Lower leg skin (tissue), 4 donors: ENCODE data around the gene SRMS. TPM values are rescaled to one million over a fixed set of nuclear protein-coding genes. Genes with fewer than 3 reads are reported as not detected.

Experiments
- DNase-seq, 2 donors: peaks; one replicate each; pipeline ENCODE4 v3.0.0-alpha.2; 2019; ENCODE audit warnings: low spot score in 2 of 2
- H3K4me3 ChIP-seq: fragments of 200-600 bp; sonication (generic); 2 replicates; pipeline ENCODE4 v1.5.1; 2017; ENCODE audit warnings: mild to moderate bottlenecking, low read depth; ENCODE audit not compliant: poor library complexity, severe bottlenecking
- POLR2A ChIP-seq, 2 donors: fragments of 450-650 bp; IDR thresholded peaks; one replicate each; pipeline ENCODE4 v1.6.1; 2016 to 2017; ENCODE audit warnings: antibody characterized with exemption in 2 of 2, mild to moderate bottlenecking in 1 of 2, moderate library complexity in 1 of 2
- WGBS, 2 donors: methylation state at CpG; one replicate each; pipeline ENCODE4 v1.1.5; 2018; 5-methylcytosine and 5-hydroxymethylcytosine counted together
- intact Hi-C: fragments of 100-400 bp; cut with DNase I; formaldehyde crosslinking; loops from one replicate; pipeline ENCODE4 v1.15.0; 2023; ENCODE audit warnings: low total_unique reads
- total RNA-seq, 4 donors: library from RNA; depleted of rRNA; stranded (reverse); fragments of >200 nt; gene quantifications; one replicate each; pipeline ENCODE4 v1.1.0, GENCODE V29; 2016
- TF ChIP-seq, protein P1 (sequence below), 3 donors: fragments of 450-650 bp; IDR thresholded peaks; one replicate each; pipeline ENCODE4 v1.5.1; 2016; ENCODE audit warnings: antibody characterized with exemption in 3 of 3, mild to moderate bottlenecking in 3 of 3, moderate library complexity in 2 of 3

The SRMS gene
- total RNA-seq, result under 1 TPM in 3 of 4 donors, not detected in 1; 0.16 to 0.59 (median 0.37) TPM

GRCh38 chr20:63547725-63548480 lies at the start of gene SRMS:
TSS of gene SRMS (minus strand) at chr20:63547749. CDS start at chr20:63547463, 286 bp downstream.
- no peak for DNase-seq

GRCh38 chr20:63596423-63596822 lies 48.9 kb upstream of the SRMS start:
- H3K4me3 ChIP-seq, result no peak overlapping the region
- intact Hi-C loops, result no loop called here
- 83 to 94% methylated on average over 6 of the region's 6 CpGs for WGBS, 2 donors
- TF ChIP-seq, protein P1, sequence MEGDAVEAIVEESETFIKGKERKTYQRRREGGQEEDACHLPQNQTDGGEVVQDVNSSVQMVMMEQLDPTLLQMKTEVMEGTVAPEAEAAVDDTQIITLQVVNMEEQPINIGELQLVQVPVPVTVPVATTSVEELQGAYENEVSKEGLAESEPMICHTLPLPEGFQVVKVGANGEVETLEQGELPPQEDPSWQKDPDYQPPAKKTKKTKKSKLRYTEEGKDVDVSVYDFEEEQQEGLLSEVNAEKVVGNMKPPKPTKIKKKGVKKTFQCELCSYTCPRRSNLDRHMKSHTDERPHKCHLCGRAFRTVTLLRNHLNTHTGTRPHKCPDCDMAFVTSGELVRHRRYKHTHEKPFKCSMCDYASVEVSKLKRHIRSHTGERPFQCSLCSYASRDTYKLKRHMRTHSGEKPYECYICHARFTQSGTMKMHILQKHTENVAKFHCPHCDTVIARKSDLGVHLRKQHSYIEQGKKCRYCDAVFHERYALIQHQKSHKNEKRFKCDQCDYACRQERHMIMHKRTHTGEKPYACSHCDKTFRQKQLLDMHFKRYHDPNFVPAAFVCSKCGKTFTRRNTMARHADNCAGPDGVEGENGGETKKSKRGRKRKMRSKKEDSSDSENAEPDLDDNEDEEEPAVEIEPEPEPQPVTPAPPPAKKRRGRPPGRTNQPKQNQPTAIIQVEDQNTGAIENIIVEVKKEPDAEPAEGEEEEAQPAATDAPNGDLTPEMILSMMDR (IDR thresholded peaks at IDR 0.05), result no peak
- TF ChIP-seq POLR2A (IDR thresholded peaks at IDR 0.05), result no peak
- DNase-seq, result no peak

More at GRCh38 chr20:63547725-63548480, at the start of gene SRMS:
- WGBS, 2 donors, result 42 to 47% methylated on average over 11 to 25 of the region's 35 CpGs
- intact Hi-C loops, result no loop called here
- TF ChIP-seq, protein P1 (IDR thresholded peaks at IDR 0.05), result no peak
- TF ChIP-seq POLR2A (IDR thresholded peaks at IDR 0.05), result no peak
- H3K4me3 ChIP-seq, result no peak within 1 kb of the TSS

GRCh38 chr20:63595416-63596127 lies 48.0 kb upstream of the SRMS start:
- 88 to 93% methylated on average over 23 to 30 of the region's 30 CpGs for WGBS, 2 donors
- H3K4me3 ChIP-seq, result no peak overlapping the region
- TF ChIP-seq, protein P1 (IDR thresholded peaks at IDR 0.05), result no peak
- no peak for TF ChIP-seq POLR2A (IDR thresholded peaks at IDR 0.05)
- DNase-seq, result no peak
- intact Hi-C loops, result no loop called here

GRCh38 chr20:63594043-63594561 lies 46.6 kb upstream of the SRMS start:
- no peak overlapping the region for H3K4me3 ChIP-seq
- WGBS, 2 donors, result 55 to 68% methylated on average over 10 of the region's 10 CpGs
- TF ChIP-seq POLR2A (IDR thresholded peaks at IDR 0.05), result no peak
- TF ChIP-seq, protein P1 (IDR thresholded peaks at IDR 0.05), result no peak

GRCh38 chr20:63592661-63593060 lies 45.1 kb upstream of the SRMS start:
- WGBS, 2 donors, result 92 to 93% methylated on average over 9 to 13 of the region's 13 CpGs
- TF ChIP-seq, protein P1 (IDR thresholded peaks at IDR 0.05), result no peak
- no peak for TF ChIP-seq POLR2A (IDR thresholded peaks at IDR 0.05)

More at GRCh38 chr20:63594043-63594561, 46.6 kb upstream of the SRMS start:
- intact Hi-C loops, result no loop called here
- no peak for DNase-seq

More at GRCh38 chr20:63592661-63593060, 45.1 kb upstream of the SRMS start:
- DNase-seq, result no peak
- intact Hi-C loops, result no loop called here
- no peak overlapping the region for H3K4me3 ChIP-seq
